Endodermal cell (in vitro differentiated cells): ENCODE data around the gene RUNX2. TPM values are rescaled to one million over a fixed set of nuclear protein-coding genes. Genes with fewer than 3 reads are reported as not detected.

ENCODE experiments used
- DNase-seq: peaks from one replicate; pipeline ENCODE4 v3.0.0-alpha.2; 2017
- H3K27ac ChIP-seq: 2 replicates; pipeline ENCODE4 v1.5.1; 2013; ENCODE audit warnings: mild to moderate bottlenecking, low read depth, low read length, moderate library complexity
- H3K27me3 ChIP-seq: 2 replicates; pipeline ENCODE4 v1.6.1; 2013; ENCODE audit warnings: mild to moderate bottlenecking, low read length, moderate library complexity; ENCODE audit not compliant: insufficient read depth, control insufficient read depth, poor library complexity, severe bottlenecking
- H3K36me3 ChIP-seq: 2 replicates; pipeline ENCODE4 v1.7.0; 2013; ENCODE audit warnings: mild to moderate bottlenecking, low read length, moderate library complexity; ENCODE audit not compliant: control insufficient read depth, insufficient read depth
- H3K4me1 ChIP-seq: one replicate; pipeline ENCODE4 v1.7.0; 2013; ENCODE audit warnings: low read length; ENCODE audit not compliant: control insufficient read depth, insufficient read depth
- H3K4me3 ChIP-seq: 2 replicates; pipeline ENCODE4 v1.5.1; 2013; ENCODE audit warnings: mild to moderate bottlenecking, low read length, moderate library complexity
- H3K9ac ChIP-seq: 2 replicates; pipeline ENCODE4 v1.6.1; 2013; ENCODE audit warnings: mild to moderate bottlenecking, low read length, moderate library complexity; ENCODE audit not compliant: poor library complexity, severe bottlenecking; ENCODE audit errors: extremely low read depth
- H3K9me3 ChIP-seq: 2 replicates; pipeline ENCODE4 v1.6.1; 2013; ENCODE audit warnings: mild to moderate bottlenecking, low read length, moderate library complexity; ENCODE audit not compliant: control insufficient read depth
- H3K27ac Mint-ChIP-seq: 2 replicates; pipeline ENCODE4 v1.8.0; 2020; ENCODE audit warnings: mixed read lengths
- H3K27me3 Mint-ChIP-seq: 2 replicates; pipeline ENCODE4 v1.8.0; 2021; ENCODE audit warnings: mild to moderate bottlenecking, mixed read lengths; ENCODE audit not compliant: insufficient read depth
- H3K36me3 Mint-ChIP-seq: 2 replicates; pipeline ENCODE4 v1.8.0; 2020; ENCODE audit warnings: low read depth, mixed read lengths
- H3K4me1 Mint-ChIP-seq: 2 replicates; pipeline ENCODE4 v1.8.0; 2020; ENCODE audit warnings: mixed read lengths
- H3K4me3 Mint-ChIP-seq: 2 replicates; pipeline ENCODE4 v1.8.0; 2020; ENCODE audit warnings: mild to moderate bottlenecking, moderate library complexity, mixed read lengths
- H3K9me3 Mint-ChIP-seq: 2 replicates; pipeline ENCODE4 v1.8.0; 2020; ENCODE audit warnings: mild to moderate bottlenecking, mixed read lengths
- WGBS, 2 experiments: methylation state at CpG; one replicate each; pipeline versions ENCODE4 v1.1.5 to v1.1.7; 2013; ENCODE audit warnings: missing lambda C conversion rate in 2 of 2, mixed read lengths in 1 of 2; ENCODE audit not compliant: insufficient coverage in 1 of 2, insufficient read length in 1 of 2; 5-methylcytosine and 5-hydroxymethylcytosine counted together
- total RNA-seq, 2 donors: library from RNA; stranded (reverse); fragmentation: NEBNext Ultra II Directional in 1 of 2; extraction: Animal tissue kit (Norgen Biotek cat#: 25700) in 1 of 2; gene quantifications; 2 replicates in 1 of 2; 3 replicates in 1 of 2; pipeline ENCODE4 v1.2.1, GENCODE V29; 2021
- TF ChIP-seq, protein P1 (sequence below): fragments of 200-600 bp; sonication (generic); conservative IDR thresholded peaks from 2 replicates; pipeline ENCODE4 v1.5.0; 2021; ENCODE audit warnings: antibody characterized with exemption, mild to moderate bottlenecking

The RUNX2 gene
- total RNA-seq, 2 donors from 2014 or later, result 0.18 to 0.26 TPM

DNA sequence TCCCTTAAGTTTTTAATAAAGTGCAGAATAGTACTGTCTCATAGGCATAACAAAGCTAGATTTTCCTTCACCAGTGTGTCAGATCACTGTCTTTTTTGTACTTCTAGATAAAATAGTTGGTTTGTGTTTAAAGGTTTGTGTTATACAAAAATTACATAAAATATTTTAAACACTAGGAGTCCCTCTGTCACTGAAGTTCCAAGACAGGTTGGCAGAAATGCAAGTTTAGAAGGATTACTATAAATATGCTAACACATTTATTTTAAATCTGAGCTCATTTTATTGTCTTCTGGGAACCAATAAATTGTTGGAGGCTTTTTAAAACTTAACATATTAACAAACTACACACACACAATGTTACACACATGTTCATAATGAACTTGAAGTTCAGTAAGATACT lies 30.8 kb upstream of the RUNX2 start:
- Mint-ChIP-seq H3K36me3 (peaks cover 16% of the 10 kb centered on the region), H3K9me3 (peaks cover 24% of the 10 kb centered on the region), H3K4me3 (no peak overlapping the region), H3K27me3 (no peaks in the 10 kb centered on the region), H3K4me1 (peaks cover 31% of the 10 kb centered on the region), H3K27ac (no peak overlapping the region)
- TF ChIP-seq, protein P1, sequence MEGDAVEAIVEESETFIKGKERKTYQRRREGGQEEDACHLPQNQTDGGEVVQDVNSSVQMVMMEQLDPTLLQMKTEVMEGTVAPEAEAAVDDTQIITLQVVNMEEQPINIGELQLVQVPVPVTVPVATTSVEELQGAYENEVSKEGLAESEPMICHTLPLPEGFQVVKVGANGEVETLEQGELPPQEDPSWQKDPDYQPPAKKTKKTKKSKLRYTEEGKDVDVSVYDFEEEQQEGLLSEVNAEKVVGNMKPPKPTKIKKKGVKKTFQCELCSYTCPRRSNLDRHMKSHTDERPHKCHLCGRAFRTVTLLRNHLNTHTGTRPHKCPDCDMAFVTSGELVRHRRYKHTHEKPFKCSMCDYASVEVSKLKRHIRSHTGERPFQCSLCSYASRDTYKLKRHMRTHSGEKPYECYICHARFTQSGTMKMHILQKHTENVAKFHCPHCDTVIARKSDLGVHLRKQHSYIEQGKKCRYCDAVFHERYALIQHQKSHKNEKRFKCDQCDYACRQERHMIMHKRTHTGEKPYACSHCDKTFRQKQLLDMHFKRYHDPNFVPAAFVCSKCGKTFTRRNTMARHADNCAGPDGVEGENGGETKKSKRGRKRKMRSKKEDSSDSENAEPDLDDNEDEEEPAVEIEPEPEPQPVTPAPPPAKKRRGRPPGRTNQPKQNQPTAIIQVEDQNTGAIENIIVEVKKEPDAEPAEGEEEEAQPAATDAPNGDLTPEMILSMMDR, result no peak
- Histone ChIP-seq H3K9ac (no peak overlapping the region), H3K27ac (no peak overlapping the region), H3K36me3 (peaks cover 4% of the 10 kb centered on the region), H3K27me3 (no peaks in the 10 kb centered on the region), H3K4me1 (no peaks in the 10 kb centered on the region), H3K9me3 (no peaks in the 10 kb centered on the region), H3K4me3 (no peak overlapping the region)
- no peak for DNase-seq

GRCh38 chr6:45299096-45299581 lies 29.0 kb upstream of the RUNX2 start:
- peaks cover 18% of the 10 kb centered on the region for H3K36me3 Mint-ChIP-seq
- H3K4me1 ChIP-seq, result no peaks in the 10 kb centered on the region
- no peaks in the 10 kb centered on the region for H3K27me3 Mint-ChIP-seq
- H3K9me3 ChIP-seq, result peaks cover 10% of the 10 kb centered on the region
- H3K36me3 ChIP-seq, result peaks cover 4% of the 10 kb centered on the region
- peaks cover 21% of the 10 kb centered on the region for H3K9me3 Mint-ChIP-seq
- no peak overlapping the region for H3K4me3 Mint-ChIP-seq
- no peak overlapping the region for H3K9ac ChIP-seq
- no peaks in the 10 kb centered on the region for H3K27me3 ChIP-seq
- peaks cover 14% of the 10 kb centered on the region for H3K4me1 Mint-ChIP-seq
- H3K27ac Mint-ChIP-seq, result no peak overlapping the region
- TF ChIP-seq, protein P1, result no peak
- H3K4me3 ChIP-seq, result no peak overlapping the region
- WGBS, 2 experiments, result 80 to 95% methylated on average over 1 to 3 of the region's 3 CpGs
- H3K27ac ChIP-seq, result no peak overlapping the region
- DNase-seq, result no peak

GRCh38 chr6:45300736-45301135 lies 27.4 kb upstream of the RUNX2 start:
- Mint-ChIP-seq H3K36me3 (peaks cover 12% of the 10 kb centered on the region), H3K9me3 (peaks cover 13% of the 10 kb centered on the region), H3K4me1 (peaks cover 12% of the 10 kb centered on the region), H3K27ac (no peak overlapping the region), H3K4me3 (no peak overlapping the region), H3K27me3 (no peaks in the 10 kb centered on the region)
- Histone ChIP-seq H3K27ac (no peak overlapping the region), H3K4me1 (no peaks in the 10 kb centered on the region), H3K9ac (no peak overlapping the region), H3K36me3 (peaks cover 4% of the 10 kb centered on the region), H3K27me3 (no peaks in the 10 kb centered on the region), H3K9me3 (peaks cover 20% of the 10 kb centered on the region), H3K4me3 (no peak overlapping the region)
- TF ChIP-seq, protein P1, result no peak
- WGBS, 2 experiments, result 100% methylated on average over 1 of the region's 1 CpG; no CpG with 5 or more reads in 1 of the 2 experiments
- no peak for DNase-seq
